GM19035 (cell line): ENCODE data around the gene BTBD8.
"Not testable (repeated sequence)": the region's sequence is repeated elsewhere in the genome, so short reads cannot be mapped to it uniquely, and the experiment has no call there.

Source experiments
- ATAC-seq: cut with Tn5 transposase; IDR thresholded peaks from one replicate; pipeline ENCODE4 v1.9.1; 2021; ENCODE audit not compliant: unreplicated experiment

BTBD8 gene

GRCh38 chr1:92080128-92080985, at the start of gene BTBD8:
BTBD8 (plus strand) TSS chr1:92080345; CDS start chr1:92080572, 227 bp downstream.
- peak; percentile 98 for ATAC-seq

DNA sequence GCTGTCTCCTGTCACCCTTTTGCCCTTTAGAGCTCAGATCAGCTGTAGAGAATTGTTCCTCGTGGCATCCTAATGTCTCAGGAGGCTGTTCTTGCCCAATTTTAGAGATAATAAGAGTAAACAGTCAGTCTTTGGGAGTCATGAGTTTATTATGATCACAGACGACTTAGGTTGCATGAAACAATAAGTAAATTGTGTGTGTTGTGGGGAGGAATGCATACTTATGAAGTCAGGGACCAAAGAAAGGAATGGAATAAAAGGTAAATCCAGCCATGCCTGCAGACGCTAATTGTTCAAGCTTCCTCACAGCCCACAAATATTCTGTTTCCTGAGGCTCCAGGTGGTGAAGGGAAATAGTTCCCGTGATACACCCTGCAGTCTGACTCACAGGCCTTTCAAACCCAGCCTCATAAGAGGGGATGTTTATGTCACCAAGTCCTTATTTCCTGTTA, 49.5 kb upstream of the BTBD8 start:
- ATAC-seq: no peak

DNA sequence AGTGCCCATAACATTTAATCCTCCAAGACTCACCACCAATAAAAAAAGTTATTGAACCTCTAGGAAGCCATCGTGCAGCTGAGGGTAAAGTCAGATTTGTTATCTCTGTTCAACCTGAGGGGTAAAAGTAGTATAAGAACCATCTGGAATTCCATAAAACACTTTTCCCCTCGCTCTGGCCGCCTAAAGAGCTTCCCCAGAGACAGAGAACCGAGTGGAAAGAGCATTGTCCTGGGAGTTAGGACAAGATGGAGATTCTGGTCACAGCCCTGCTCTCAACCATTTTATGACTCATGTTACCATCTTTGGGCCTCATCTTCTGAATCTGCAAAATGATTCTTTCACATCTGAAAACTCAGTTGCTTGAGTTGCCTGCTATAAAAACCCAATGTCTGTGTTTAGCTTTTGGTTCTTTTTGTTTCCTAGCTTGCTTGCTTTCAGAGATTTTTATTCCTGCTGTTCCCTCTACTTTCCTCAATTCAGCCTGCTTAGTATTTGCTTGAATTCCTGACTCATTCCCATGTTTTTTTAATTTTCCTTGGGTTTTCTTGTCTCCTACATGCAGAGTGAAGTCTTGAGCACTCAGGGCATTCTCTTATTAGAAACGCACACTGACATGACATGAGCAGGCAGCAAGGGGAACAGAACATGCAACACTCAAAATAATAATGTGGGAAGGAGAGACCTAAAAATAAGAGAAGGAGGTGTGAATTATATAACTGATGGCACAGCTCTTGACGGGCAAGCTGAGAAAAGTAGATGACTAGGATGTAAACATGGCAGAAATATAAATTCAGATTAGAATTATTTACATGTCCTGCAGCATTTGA, 48.6 kb upstream of the BTBD8 start:
- no peak for ATAC-seq

GRCh38 chr1:92037400-92037799, 42.7 kb upstream of the BTBD8 start:
- no peak for ATAC-seq

DNA sequence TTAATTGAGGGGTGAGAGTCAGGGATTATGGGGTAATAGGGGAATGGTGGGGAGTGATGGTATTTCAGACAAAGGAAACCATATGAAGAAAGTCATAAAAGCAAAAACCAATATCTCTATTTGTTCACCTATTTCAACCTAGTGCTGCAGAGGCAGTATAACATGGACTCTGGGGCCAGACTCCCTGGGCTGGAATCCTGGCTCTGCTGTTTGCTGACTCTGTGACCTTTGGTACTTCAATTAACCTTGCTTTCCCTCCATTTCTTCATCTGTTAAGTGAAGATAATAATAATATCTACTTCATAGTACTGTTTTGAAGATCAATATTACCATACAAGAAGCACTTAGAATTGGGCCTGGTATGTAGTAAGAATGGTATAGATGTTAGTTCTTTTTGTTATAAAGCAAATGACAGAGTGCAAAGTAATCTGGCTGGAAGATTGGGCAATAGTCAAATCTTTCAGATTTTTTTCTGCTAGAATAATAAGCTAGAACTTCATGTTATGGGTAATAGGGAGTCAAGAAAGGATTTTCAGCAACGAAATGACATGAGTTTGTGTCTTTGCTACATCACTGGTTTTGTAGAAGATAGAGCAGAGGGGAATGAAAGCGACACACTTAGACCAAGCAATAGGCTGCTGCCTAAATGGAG, 41.3 kb upstream of the BTBD8 start:
- no peak for ATAC-seq

DNA sequence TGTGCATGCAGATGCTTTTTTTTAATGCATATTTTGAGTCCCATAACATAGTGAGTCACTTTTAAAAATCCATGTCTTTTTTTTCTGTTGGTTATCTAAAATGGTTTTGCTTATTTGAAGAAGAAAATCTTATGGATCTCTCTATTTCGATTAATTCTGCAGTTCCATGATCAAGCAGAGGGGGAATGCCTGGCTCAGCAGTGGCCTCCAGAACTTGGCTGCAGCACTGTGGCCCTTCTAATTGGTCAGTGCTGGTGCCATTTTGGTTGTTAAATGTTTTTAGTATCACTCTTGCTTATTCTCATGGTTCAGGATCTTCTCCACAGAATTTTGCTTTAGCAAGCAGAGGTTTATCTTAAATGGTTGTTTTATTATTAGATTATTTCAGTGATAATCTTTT, 39.2 kb upstream of the BTBD8 start:
- no peak for ATAC-seq

DNA sequence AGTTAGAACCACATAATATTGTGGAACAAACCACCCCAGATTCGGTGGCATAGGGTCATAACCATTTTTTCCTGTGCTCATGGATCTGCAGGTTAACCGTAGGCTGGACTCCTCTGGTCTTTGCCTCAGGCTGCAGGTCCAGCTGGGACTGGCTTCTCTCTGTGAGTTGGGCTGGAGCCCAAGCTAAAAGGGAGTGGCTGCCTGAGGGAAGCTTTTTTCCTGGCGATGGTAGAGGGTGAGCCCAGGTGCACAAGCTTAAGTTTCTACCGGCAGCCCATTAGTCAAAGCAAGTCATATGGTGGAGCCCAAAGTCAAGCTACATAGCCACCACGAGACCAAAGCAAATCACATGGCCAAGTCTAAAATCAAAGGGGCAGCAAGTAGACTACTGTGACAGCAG, 36.5 kb upstream of the BTBD8 start:
- ATAC-seq: no peak

GRCh38 chr1:92045766-92046495, 34.2 kb upstream of the BTBD8 start:
- no peak for ATAC-seq

GRCh38 chr1:92051948-92052347, 28.2 kb upstream of the BTBD8 start:
- ATAC-seq: no peak

- ATAC-seq: no peak
Observed at GRCh38 chr1:92065042-92065441, 15.1 kb upstream of the BTBD8 start.

GRCh38 chr1:92066321-92066720, 13.8 kb upstream of the BTBD8 start:
- ATAC-seq: no peak

GRCh38 chr1:92070892-92071291, 9.3 kb upstream of the BTBD8 start:
- no peak for ATAC-seq

GRCh38 chr1:92074446-92074845, 5.7 kb upstream of the BTBD8 start:
- ATAC-seq: not testable (repeated sequence)

GRCh38 chr1:92075311-92075710, 4.8 kb upstream of the BTBD8 start, which contains the start of gene SETSIP:
SETSIP (minus strand) TSS chr1:92075411; CDS start chr1:92075411, 0 bp downstream.
- ATAC-seq: no peak

DNA sequence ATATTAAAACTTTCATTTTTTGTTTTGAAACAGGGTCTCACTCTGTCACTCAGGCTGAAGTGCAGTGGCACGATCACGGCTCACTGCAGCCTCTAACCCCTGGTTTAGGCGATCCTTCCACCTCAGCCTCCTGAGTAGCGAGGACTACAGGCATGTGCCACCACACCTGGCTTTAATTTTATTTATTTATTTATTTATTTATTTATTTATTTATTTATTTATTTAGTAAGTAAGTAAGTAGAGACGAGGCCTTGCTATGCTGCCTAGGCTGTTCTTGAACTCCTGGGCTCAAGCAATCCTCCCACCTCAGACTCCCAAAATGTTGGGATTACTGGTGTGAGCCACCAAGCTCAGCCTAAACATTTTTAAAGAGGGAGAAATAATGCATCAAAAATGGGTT, 3.8 kb upstream of the BTBD8 start:
- ATAC-seq: no peak

DNA sequence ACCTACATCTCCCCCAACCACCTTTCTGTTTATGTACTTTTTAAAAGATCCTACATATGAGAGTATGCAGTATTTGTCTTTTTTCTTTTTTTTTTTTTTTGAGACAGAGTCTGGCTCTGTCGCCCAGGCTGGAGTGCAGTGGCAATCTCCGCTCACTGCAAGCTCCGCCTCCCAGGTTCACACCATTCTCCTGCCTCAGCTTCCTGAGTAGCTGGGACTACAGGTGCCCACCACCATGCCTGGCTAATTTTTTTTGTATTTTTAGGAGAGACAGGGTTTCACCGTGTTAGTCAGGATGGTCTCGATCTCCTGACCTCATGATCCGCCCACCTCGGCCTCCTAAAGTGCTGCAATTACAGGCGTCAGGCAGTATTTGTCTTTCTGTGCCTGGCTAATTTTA, 2.1 kb upstream of the BTBD8 start:
- ATAC-seq: not testable (repeated sequence)

GRCh38 chr1:92079441-92079840, 704 bp upstream of the BTBD8 start:
- no peak for ATAC-seq

DNA sequence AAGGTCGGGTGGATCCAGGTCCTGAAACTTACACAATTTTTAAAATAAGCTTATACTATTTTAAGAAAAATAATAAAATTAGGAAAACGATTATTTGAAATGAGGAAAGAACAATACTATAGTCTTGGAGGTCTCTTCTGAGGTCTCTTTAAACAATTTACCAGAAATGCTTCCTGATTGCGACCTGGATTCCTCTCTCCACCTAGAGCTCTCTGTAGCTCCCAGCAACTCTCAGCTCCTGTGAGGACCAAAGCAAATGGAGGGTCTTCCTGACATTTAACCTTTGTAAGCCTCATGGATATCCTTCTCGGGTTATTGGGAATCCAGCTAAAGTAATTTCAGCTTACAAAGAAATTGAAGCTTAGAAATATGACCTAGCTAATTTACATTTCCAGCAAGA, 886 bp downstream of the BTBD8 start:
- ATAC-seq: no peak

DNA sequence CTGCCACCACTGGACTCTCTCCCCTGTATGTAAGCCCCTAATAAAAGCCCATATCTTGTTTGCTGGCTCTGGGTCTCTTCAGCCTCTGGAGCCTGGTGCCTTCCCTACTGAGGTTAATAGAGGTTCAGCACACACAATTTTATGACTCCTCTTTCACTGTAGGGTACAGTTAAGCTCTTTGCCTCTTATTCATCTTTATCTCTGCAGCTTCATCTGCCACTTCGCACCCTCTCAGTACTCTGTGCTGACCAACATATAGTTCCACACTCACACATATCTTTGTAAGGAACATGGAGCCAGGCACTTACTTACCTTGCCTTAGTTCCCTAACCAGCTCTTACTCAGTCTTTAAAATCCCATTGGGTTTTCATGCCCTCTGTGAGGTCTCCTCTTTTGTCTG, 4.5 kb downstream of the BTBD8 start:
- no peak for ATAC-seq

GRCh38 chr1:92085727-92086126, 5.6 kb downstream of the BTBD8 start:
- no peak for ATAC-seq

DNA sequence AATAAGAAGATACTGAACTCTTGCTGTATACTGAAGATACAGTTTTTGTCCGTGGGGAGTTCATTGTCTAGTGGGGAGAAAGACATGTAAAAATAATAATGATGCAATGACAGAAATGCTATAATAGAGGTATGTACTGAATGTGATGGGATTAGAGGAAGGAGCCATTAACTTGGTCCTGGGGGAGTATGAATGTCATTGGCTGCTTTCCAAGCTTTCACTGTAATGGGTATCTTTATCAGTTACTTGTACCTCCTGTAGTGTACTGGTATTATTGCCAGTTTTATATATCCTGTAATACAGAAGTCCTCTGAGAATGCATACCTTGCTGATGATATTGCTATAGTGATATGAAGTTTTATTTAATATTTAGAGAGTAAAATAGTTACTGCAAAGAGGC, 7.4 kb downstream of the BTBD8 start:
- ATAC-seq: no peak
